ENCODE results near the gene LCNL1. TPM values are rescaled to one million over a fixed set of nuclear protein-coding genes. Genes with fewer than 3 reads are reported as not detected.

The LCNL1 gene
- total and polyA plus RNA-seq, 2 donors (not counting 1 experiment from before 2014, with no cell fraction given): not detected

DNA sequence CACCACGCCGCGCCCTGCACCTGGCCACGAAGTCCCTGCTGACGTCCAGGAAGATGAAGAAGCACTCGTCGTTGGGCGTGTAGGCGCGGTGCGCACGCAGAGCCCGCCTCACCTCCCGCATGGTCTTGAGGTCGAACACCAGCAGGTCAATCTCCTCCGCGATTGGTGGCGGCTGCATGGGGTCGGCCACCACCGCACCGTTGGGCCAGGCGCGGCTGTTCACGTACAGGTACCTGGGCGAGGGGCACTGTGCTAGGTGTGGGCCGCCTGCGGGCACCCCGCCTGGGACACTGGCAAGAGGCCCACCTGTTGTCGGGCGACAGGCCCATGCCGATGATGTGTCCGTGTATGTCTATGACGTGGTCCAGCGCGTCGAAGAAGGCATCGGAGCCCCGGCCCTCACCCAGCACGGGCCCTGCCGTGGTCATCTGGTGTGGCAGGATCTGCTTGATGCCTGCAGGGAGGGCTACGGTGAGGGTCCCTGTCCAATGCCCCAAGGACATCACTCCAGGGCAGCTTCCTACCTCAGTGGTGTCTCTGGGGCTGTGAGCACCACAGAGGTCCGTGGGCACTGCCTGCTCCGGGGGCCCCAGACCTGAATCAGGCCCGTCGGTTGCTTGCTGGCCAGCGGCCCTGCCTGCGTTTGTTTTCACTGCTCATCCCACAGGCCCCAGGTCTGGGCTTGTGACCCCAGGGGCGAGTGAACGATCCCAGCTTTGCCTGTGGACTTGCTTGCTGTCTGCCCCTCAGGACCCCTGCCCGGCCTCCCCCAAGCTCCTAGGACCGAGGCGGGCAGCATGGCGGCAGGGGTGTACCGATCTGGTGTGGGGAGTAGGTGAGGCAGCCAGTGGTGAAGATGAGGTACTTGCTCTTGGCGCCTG, 41.3 kb upstream of the LCNL1 start:
- CTCF ChIA-PET: no interaction called here
- Histone ChIP-seq H3K79me2 (ENCODE audit: control insufficient read depth, insufficient read depth, low read length) (peaks cover 22% of the 10 kb centered on the region), H2AFZ (ENCODE audit: insufficient read depth, low read depth, low read length, poor library complexity, severe bottlenecking) (no peak overlapping the region), H3K4me1 (ENCODE audit: control insufficient read depth in 2 of 2, insufficient read depth in 2 of 2, low read length in 2 of 2) (peaks cover 6 to 18% of the 10 kb centered on the region in 2 donors), H3K4me2 (replicated peaks; ENCODE audit: low read depth, low read length, poor library complexity, severe bottlenecking) (no peak overlapping the region), H4K20me1 (ENCODE audit: control insufficient read depth, insufficient read depth, low read length, poor library complexity, severe bottlenecking) (peaks cover 64% of the 10 kb centered on the region), H3K36me3 (replicated peaks in 1 of 2; ENCODE audit: control extremely low read depth in 1 of 2, control insufficient read depth in 1 of 2, extremely low read depth in 1 of 2, insufficient read depth in 2 of 2, low read length in 1 of 2) (peaks cover 2 to 36% of the 10 kb centered on the region in 2 experiments), H3K4me3 (ENCODE audit: control extremely low read depth in 1 of 5, extremely low read depth in 1 of 5, insufficient read depth in 1 of 5, low read depth in 2 of 5, low read length in 4 of 5) (no peak overlapping the region), H3K9me3 (ENCODE audit: control extremely low read depth in 1 of 3, control insufficient read depth in 2 of 3, insufficient read depth in 1 of 3, low read length in 2 of 3) (no peaks in the 10 kb centered on the region), H3K27me3 (replicated peaks in 1 of 4; ENCODE audit: control extremely low read depth in 1 of 4, control insufficient read depth in 3 of 4, insufficient read depth in 4 of 4, low read length in 3 of 4) (no peaks in the 10 kb centered on the region), H3K9ac (ENCODE audit: low read length) (no peak overlapping the region), H3K27ac (ENCODE audit: low read length in 2 of 2) (no peak overlapping the region)
- WGBS (ENCODE audit: insufficient coverage): 98% methylated on average over 53 of the region's 55 CpGs
- Mint-ChIP-seq H3K4me1 (peaks cover 6% of the 10 kb centered on the region), H3K27ac (no peak overlapping the region), H3K27me3 (no peaks in the 10 kb centered on the region), H3K9me3 (ENCODE audit: insufficient read depth) (no peaks in the 10 kb centered on the region), H3K4me3 (no peak overlapping the region)
- intact Hi-C loops (cut with micrococcal nuclease): no loop called here
- POLR2A ChIA-PET: no interaction called here
- ATAC-seq (ENCODE audit: low read depth) (no peak), DNase-seq (no peak)
- TF ChIP-seq, protein P1, sequence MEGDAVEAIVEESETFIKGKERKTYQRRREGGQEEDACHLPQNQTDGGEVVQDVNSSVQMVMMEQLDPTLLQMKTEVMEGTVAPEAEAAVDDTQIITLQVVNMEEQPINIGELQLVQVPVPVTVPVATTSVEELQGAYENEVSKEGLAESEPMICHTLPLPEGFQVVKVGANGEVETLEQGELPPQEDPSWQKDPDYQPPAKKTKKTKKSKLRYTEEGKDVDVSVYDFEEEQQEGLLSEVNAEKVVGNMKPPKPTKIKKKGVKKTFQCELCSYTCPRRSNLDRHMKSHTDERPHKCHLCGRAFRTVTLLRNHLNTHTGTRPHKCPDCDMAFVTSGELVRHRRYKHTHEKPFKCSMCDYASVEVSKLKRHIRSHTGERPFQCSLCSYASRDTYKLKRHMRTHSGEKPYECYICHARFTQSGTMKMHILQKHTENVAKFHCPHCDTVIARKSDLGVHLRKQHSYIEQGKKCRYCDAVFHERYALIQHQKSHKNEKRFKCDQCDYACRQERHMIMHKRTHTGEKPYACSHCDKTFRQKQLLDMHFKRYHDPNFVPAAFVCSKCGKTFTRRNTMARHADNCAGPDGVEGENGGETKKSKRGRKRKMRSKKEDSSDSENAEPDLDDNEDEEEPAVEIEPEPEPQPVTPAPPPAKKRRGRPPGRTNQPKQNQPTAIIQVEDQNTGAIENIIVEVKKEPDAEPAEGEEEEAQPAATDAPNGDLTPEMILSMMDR (IDR thresholded peaks at IDR 0.05): no peak
- no peak for TF ChIP-seq EZH2 (IDR thresholded peaks at IDR 0.05; ENCODE audit: borderline replicate concordance, insufficient read depth, low read depth, low read length, poor library complexity, severe bottlenecking)
